Islet of Langerhans (tissue), 1 donor: ENCODE measurements around the gene RAP2B.
"Not testable (repeated sequence)": the region's sequence is repeated elsewhere in the genome, so short reads cannot be mapped to it uniquely, and the experiment has no call there.

Experiments
- FAIRE-seq: peaks from one replicate; lab custom pipeline; 2011; peaks lifted over from hg19 to GRCh38; lab: Jason Lieb, UNC

RAP2B gene

DNA sequence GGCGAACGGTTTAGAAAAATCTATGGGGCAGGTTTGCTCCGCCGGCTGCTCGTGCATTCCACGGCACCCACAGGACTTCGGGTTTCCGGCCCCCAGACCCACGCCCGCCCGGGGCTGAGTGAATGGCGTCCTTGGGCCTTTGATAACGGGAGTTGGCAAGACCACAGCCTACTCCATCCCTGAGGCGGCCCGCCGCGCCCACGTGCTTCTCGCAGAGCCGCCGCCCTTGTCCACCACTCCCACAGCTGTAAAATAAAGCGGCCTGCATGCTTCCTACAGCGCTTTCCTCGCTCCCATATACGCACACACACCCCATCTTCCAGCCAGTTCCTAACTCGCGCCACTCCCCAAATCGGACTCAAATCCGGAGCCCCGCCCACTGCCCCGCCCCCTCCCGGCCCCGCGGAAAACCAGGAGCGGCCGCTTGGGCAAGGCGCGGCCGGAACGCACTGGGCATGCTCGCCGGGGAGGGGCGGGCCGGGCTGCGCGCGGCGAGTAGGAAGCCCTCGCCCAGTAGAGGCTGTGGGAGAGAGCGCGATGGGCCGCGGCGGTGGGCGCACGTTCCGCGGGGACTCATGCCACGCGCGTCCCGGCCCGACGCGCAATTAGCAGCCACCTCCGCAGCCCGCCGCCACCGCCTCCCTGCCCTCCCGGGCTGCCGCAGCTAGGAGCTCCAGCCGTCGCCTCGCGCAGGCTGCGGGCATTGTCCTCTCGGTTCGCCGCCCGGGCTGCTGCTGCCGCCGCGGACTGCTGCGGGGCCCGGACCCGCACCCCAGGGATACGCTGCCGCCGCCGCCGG is at the start of gene RAP2B:
RAP2B (plus strand) TSS at position 513 of the 799 bp plus-strand sequence. CDS start 468 bp downstream, outside the sequence.
- no peak for FAIRE-seq

DNA sequence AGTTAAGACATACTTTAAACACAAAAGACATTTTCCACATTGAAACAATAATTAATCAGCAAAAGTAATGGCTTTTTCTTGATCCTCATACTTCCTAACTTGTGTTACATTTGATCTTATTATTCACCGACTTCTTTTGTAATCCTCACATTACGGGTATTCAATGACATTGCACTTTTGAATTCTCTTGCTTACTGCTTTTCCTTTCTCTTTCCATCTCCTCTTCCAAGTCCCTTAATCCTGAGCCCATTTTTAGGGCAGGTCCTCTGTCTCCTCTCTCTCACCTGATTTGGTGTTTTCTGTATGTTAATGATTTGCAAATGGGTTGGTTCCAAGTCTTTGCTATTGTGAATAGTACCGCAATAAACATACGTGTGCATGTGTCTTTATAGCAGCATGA is 48.5 kb upstream of the RAP2B start:
- no peak for FAIRE-seq

GRCh38 chr3:153114270-153114669 is 47.8 kb upstream of the RAP2B start:
- not testable (repeated sequence) for FAIRE-seq

- no peak for FAIRE-seq
Measured at GRCh38 chr3:153115326-153115725, 46.7 kb upstream of the RAP2B start.

DNA sequence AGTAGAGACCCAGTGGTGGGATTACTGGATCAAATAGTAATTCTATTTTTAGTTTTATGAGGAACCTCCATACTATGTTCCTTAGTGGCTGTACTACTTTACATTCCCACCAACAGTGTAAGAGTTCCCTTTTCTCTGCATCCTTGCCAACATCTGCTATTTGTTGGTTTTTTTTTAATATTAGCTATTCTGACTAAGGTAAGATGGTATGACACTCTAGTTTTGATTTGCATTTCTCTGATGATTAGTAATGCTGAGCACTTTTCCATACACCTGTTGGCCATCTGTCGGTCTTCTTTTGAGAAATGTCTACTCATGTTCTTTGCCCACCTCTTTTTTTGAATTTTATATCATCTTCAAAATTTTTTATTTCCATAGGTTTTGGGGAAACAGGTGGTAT is 34.2 kb upstream of the RAP2B start:
- no peak for FAIRE-seq

DNA sequence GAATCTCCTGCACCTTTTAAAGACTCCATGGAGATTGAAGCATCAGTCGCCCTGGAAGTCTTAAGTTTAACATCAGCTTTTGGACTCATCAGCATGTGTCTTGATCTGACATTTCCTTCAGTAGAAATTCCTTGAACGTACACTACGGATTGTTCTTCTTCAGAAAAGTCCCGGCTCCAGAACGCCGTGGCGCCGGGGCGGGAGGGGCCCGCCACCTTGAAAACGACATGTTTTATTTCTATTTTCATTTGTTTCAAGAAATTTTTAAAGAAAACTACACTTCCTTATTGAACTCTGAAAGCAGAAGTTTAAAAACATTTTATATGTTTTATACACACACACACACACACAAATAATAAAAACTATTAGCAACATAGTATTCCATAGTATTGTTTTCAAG is 32.6 kb upstream of the RAP2B start:
- no peak for FAIRE-seq

DNA sequence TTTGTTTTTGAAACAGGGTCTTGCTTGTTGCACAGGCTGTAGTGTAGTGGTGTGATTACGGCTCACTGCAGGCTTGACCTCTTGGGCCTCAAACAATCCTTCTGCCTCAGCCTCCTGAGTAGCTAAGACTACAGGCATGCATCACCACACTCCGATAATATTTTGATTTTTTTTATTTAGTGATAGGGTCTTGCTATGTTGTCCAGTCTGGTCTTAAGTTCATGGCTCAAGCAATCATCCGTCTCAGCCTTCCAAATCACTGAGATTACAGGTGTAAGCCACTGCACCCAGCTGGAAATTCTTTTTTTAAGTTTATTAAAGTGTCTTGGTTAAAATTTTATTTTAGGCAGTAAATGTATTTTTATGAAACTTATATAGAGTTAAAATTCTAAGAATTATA is 32.2 kb upstream of the RAP2B start:
- no peak for FAIRE-seq

- FAIRE-seq = no peak
Measured at GRCh38 chr3:153130312-153130977, 31.6 kb upstream of the RAP2B start.

GRCh38 chr3:153137626-153138025 is 24.4 kb upstream of the RAP2B start:
- no peak for FAIRE-seq

GRCh38 chr3:153138276-153139210 is 23.5 kb upstream of the RAP2B start:
- peak; percentile 81 for FAIRE-seq

DNA sequence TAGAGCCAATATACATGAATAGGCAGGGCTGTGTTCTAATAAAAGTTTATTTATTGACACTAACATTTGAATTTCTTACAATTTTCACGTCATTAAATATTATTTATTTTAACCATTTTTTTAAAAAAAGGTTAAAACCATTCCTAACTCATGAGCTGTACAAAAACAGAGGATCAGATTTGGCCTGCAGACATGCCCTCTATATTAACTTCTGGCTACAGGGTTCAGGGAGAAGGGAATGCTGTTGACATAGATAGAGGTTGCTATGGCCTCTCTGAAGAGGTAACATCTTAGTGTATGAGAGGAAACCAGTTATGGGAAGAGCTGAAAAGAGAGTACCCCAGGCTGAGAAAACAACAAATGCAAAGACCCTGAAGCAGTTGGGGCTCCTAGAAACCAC is 19.1 kb upstream of the RAP2B start:
- FAIRE-seq = no peak

GRCh38 chr3:153144071-153144470 is 18.0 kb upstream of the RAP2B start:
- FAIRE-seq = no peak

- FAIRE-seq = peak; percentile 92
Measured at GRCh38 chr3:153144779-153145178, 17.2 kb upstream of the RAP2B start.

GRCh38 chr3:153145454-153145853 is 16.6 kb upstream of the RAP2B start:
- no peak for FAIRE-seq

DNA sequence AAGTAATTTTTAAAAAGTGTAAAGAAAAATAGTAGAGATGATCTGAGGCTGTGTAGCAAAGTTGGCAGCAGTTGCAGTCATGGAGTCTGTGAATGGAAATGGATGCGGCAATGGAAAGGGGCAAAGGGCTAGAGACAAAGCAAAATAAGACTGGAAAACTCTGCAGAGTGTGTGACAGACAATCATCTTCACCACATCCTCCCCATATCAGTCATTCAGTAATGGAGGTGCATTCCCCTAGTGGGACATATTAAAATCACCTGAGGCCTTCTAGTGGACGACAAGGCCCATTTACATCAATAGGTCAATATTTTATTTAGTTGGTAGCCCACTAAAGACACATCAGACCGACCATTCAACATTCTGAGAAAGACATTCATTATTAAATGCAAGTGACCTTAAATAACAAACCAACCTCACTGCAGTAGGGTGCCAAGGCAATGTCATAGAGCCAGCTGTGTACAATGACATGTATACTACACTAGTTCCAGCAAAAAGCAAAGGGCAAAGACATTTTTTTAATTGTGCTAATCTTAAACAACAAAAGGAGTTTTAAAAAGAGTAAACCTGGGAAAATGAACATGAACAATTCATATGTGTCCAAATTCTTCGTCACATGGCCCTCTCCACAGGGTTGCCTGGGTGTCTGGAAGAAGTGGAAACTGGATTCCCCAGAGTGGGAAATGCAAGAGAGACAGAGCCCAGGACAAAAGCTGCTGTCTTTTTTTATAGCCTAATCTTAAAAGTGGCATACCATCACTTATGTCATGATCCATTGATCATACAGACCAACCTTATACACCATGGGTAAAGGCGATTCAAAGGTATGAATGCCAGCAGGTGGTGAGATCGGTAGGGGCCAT is 15.6 kb upstream of the RAP2B start:
- FAIRE-seq = no peak

DNA sequence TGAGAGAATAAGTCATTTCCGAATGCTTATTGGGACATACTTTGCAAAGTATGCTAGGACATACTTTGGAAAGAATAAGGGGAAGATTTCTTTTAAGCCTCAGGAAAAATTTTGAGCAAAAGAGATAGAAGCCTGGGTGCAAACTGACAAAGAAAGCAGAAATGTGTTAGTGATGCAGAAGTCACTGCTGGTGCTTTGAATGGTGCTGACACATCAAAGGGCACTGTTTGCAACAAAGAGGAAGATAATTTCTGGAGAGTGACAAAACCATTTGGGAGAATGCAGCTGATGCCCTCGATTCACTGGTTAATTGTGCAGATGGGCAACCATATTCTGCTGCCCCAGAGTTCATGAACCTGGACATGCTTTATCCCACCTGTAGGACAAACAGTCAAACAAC is 11.0 kb upstream of the RAP2B start:
- FAIRE-seq = no peak

- not testable (repeated sequence) for FAIRE-seq
Measured at GRCh38 chr3:153155786-153156185, 6.2 kb upstream of the RAP2B start.

DNA sequence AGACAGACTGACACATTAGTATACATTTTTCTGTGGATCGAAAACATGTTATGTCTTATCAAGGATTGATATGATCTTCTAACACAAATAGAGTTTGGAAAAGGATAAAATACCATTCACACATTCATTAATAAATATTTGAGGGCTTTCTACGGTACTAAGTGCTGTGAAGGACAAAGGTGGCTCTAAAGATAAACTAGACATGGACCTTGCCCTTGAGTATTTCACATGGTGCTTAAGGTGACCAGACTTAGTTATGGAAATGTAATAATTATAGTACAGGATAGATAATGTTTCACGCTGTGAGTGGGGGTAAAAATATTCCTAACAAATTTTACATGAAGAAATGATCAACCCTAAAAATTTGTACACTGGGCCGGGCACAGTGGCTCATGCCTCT is 3.8 kb upstream of the RAP2B start:
- no peak for FAIRE-seq

DNA sequence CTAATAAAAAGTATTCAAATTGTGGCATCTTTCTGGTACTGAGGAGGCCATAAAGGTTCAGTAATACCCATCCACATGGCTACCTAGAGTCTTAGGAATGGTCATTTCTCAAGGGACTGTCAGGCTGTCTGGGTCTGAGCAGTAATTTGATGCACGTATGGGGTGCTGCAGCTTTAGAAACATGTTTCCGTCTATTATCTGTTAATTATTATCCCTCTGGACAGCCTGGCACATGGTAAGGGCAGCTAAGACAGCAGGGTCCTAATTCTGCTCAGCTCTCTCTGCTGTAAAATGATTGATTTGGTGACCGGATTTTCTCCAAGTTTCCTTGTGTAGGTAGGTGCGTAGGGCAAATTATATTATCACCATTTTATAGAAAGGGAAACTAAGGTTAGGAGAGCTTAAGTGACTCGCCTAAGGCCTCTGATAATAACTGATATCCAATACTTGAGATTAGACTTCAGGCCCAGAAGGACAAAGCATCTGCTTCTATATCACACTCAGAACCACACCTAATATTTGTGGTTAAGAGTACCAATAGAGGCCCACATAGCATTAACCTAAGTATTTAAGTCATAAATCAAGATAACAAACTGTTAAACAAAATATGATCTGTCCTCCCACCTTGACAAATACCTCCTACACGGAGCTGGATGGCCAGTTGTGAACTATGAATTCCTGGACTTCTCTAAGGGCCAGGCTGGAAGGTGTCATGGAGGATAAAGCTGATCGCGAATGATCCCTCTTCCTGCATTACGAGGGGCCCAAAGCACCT is 2.9 kb upstream of the RAP2B start:
- no peak for FAIRE-seq

DNA sequence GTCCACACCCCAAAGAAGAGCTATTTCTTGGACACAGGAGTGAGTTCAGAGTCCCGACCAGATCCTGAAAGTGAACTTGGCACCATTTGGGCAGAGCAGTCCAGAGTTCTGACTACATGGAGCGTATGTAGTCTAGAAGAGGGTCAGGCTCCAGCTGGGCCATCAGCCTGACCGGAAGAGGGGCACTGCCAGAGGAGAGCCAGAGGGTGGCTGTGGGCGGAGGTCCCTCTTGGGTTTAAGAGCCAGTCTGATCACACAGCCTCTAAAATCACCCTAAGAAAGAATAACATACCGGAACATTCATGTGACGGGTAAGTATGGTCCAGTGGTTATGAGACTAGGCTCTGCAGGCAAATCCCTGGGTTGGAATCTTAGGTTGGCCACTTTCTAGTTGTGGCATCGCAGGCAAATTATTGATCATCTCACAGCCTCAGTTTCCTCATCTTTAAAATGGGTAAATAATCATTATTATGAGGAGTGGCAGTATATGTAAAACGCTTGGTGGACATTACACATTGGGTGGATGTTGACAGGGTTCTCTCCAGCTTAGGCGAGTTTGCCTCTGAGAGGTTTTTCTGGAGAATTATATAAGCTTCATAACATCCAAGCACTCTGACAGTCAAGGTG is 2.1 kb upstream of the RAP2B start:
- FAIRE-seq = no peak
